GM21447 (cell line): Measurements from ENCODE around the gene FBRS.
"Not testable (repeated sequence)": the region's sequence is repeated elsewhere in the genome, so short reads cannot be mapped to it uniquely, and the experiment has no call there.

ENCODE experiments used
- ATAC-seq: cut with Tn5 transposase; IDR thresholded peaks from one replicate; pipeline ENCODE4 v1.9.1; 2021; ENCODE audit not compliant: unreplicated experiment

FBRS gene

GRCh38 chr16:30663820-30664219 lies 5.6 kb downstream of the FBRS start:
- no peak for ATAC-seq

DNA sequence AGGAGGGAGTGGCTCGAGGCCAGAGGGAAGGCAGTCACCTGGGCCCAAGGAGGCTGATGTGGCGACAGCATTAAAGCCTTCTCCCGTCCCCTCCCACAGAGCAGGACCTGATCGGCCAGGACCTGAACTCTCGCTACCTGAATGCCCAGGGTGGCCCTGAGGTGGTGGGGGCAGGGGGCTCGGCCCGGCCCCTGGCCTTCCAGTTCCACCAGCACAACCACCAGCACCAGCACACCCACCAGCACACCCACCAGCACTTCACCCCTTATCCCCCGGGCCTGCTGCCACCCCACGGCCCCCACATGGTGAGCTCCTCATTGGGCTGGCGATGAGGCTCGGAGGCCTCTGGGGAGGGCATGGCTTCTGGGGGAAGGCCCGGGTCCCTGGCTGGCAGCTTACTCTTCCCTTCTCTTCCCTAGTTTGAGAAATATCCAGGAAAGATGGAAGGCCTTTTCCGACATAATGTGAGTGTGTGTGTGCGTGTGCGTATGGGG lies 6.4 kb downstream of the FBRS start:
- ATAC-seq = no peak

GRCh38 chr16:30665155-30665829 lies 7.1 kb downstream of the FBRS start:
- no peak for ATAC-seq

GRCh38 chr16:30665830-30666190 lies 7.6 kb downstream of the FBRS start:
- no peak for ATAC-seq

DNA sequence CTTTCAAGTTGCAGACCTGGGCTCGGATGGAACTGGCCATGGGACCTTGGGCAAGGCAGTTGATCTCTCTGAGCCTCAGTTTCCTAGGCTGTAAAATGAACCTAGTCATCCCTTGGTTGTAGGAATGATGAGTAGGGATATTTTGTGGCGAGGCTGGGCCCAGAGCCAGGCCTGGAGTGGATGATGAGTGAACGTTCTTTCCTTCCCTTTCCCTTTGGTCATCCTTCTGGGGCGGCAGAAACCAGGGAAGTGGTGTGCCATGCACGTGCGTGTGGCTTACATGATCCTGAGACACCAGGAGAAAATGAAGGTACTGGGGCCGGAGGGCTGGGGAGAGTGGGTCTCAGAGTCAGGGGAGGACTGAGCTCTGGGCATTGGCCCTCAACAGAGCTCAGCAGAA lies 8.4 kb downstream of the FBRS start:
- no peak for ATAC-seq

DNA sequence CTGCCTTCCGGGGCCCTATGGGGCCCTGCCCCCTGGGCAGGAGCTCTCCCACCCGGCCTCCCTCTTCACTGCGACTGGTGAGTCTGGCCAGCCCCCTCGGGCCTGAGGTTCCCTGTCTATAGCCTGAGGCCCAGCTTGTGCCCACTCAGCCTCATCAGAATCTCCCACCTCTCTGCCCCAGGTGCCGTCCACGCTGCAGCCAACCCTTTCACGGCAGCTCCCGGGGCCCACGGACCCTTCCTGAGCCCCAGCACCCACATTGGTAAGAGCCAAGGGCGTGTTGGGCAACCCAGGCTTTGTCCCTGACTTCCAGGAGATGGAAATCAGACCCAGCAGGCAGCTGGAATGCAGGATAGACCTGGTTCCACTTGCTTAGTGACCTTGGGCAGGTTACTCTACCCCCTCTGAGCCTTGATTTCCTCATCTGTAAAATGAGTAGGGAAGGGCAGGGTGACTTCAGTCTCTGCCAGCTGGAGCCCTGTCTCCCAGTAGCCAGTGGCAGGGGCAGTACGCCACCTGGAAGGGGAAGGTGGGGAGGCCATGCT lies 9.2 kb downstream of the FBRS start:
- no peak for ATAC-seq

DNA sequence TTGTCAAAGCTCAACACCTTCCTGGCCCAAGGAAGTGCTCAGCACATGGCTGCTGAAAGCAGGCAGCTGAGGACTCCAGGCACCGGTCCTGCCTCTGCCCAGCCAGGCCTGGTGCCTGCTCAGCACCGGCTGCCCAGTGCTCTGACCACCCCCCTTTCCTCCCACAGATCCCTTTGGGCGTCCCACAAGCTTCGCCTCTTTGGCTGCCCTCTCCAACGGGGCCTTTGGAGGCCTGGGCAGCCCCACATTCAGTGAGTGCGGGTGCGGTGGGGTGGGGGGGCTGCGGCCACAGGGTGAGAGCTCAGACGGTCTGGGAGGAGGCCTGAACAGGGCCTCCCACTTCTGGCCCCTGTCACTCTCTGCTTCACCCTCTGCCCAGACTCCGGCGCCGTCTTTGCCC lies 10.2 kb downstream of the FBRS start:
- ATAC-seq = no peak

DNA sequence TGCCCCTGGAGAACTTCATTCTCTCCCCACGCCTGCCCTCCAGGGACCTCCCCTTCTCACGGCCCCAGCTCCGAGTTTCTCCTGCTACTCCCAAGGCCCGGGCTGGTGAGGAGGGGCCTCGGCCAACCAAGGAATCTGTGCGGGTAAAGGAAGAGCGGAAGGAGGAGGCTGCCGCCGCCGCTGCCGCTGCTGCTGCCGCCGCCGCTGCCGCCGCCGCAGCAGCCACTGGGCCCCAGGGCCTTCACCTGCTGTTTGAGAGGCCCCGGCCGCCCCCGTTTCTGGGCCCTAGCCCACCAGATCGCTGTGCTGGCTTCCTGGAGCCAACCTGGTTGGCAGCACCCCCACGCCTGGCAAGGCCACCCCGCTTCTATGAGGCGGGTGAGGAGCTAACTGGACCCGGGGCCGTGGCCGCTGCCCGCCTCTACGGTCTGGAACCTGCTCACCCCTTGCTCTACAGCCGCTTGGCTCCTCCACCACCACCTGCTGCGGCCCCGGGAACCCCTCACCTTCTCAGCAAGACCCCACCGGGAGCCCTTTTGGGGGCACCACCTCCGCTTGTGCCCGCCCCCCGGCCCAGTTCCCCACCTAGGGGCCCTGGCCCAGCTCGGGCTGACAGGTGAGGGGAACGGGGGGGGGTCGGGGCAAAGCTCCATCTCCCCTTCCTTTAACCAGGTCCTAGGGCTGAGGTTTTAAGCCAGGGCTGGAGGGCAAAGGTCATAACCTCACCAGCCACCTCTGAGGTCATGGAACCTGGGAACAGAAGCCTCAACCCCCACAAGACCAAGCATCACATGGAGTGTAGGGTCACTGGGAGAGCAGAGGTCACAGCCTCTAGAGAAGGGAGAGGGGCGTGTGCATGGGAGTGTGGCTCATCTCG lies 11.0 kb downstream of the FBRS start:
- no peak for ATAC-seq

DNA sequence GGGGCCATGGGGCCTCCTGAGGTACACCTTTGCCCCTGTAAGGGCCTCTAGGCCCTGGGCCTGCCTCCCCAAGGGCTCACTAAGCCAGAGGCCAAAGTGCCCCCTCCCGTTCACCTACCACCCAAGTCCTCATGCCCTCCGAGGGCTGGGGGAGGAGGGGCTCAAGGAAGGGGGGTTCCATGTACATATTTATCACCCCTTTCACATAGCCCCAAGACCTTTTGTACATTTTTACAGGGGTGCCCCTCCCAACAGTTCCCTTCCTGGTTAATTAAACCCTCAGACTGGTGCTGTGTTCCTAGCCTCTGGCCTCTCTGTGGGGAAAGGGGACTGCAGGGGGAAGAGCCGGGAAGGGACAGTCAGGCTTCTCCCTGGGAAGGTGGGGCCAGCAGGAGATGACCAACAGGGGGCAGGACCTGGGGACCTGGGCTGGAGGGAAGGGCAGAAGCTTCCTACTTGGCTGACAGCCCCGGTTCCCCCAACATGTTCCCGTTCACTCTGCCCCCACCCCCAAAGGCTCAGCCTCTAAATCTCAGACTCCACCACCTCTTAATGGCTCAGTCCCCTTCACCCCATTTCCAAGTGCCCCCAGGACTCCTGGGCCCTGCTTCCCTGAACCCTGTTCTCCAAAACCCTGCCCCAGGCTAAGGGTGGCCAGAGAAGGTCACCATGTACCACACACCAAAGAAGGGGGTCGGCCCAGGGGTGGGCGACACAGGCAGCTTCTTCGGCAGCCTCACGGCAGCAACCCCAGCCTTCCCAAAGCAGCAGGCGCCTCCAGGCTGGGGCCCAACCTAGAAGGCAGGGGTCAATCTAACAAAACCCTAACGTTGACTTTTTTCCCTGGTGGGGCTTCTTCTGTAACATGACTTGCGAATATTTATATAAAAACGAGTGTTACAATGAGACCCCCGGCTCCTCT lies 11.9 kb downstream of the FBRS start:
- no peak for ATAC-seq

DNA sequence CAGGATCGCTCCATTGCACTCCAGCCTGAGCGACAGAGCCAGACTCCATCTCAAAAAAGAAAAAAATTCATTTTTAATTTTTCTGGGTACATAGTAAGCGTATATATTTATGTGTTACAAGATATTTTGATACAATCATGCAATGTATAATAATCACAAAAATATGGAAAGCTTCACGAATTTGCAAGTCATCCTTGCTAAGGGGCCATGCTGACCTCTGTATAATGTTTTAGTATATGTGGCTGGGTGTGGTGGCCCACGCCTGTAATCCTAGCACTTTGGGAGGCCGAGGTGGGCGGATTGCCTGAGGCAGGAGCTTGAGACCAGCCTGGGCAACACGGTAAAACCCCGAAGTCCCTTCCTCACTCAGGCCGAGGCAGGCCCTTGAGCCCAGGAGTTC lies 16.9 kb downstream of the FBRS start:
- ATAC-seq = no peak

DNA sequence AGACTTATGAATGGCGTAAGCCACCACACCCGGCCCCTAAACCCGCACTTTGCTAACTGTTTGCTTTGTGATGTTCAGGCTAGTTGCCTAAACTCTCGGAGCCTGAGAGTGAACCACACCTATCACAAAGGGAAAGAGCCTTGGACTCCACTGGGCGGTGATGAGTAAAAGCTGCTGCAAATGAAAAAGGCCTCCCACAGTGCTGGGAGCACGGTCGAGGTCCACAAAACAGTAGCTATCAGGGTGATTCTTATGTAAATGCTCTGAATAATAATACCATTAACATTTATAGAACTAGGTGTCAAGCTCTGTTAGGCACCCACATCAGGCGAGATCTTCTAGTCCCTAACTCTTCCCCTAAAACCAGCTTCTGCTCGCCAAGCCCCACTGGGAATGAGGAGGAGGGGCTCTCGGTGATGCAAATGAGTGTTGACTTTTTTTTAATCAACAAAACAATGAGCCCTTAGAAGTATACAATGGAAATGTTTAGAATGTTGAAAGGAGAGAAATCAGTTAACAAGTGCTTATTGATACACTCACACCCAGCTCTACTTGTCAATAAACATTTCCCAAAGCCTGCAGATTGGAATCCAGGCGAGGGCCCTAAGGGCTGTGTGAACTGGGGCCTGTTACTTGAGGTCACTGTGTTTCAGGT lies 19.8 kb downstream of the FBRS start:
- ATAC-seq = no peak

DNA sequence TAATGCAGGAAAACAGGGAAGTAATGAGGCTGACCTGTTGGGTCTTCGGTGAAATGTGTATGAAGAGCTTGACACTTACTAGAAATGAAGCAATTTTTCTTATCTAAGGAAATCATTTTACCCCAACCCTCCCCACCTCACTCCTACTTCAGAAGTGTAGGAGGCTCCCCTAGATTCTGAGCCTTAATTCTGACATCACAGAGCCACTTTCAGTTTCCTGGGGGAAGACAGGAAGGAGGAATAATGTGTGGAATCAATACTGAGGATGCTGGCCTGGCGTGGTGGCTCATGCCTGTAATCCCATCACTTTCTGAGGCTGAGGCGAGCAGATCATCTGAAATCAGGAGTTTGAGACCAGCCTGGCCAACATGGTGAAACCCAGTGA lies 20.3 kb downstream of the FBRS start:
- no peak for ATAC-seq

- no peak for ATAC-seq
Observed at GRCh38 chr16:30680326-30680725, 22.1 kb downstream of the FBRS start.

DNA sequence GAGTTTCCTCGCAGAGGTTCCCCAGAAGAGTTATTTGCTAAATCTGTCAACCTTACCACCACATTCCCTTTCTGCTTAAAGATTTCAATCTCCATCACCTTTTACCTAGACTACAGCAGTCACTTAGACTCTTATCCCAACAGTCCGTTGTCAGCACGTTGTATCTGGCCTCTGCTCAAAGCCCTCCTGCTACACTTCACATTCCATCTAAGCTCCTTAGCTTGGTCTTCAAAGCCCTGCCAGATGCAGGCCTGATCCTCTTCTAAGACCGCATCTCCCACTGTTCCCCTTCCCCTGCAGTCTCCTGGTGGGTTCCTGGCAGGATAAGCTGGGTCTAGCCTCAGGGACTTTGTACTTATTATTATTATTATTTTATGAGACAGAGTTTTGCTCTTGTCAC lies 30.5 kb downstream of the FBRS start:
- ATAC-seq = no peak

DNA sequence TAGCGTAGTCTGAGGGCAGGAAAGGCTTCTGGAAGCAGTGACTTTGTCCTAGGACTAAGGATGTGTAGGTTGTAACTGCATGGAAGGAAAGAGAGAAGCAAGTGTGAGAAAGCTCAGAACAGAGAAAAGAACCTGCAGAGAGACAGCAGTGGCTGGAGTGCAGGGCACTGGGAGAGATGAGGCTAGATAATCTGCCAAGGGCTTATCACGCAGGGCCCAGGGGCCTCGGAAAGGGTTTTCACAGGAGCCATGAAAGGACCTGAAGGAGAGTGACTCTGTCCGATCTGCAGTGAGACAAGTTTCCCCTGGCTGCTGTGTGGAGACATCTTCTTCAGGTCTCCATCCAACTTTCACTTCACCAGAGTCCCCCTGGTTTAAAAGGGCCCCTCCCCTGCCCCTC lies 33.7 kb downstream of the FBRS start:
- no peak for ATAC-seq

GRCh38 chr16:30692396-30693064 lies 34.3 kb downstream of the FBRS start:
- no peak for ATAC-seq

- ATAC-seq = no peak
Observed at GRCh38 chr16:30694926-30695693, 36.9 kb downstream of the FBRS start.

GRCh38 chr16:30696646-30697045 lies 38.4 kb downstream of the FBRS start:
- not testable (repeated sequence) for ATAC-seq
